Activated effector memory CD4-positive, alpha-beta T cell treated with Interleukin-2 at 50 U/mL for 16 hours (primary cell): ENCODE measurements around the gene MBTD1.

Experiments used
- DNase-seq: peaks from one replicate; pipeline ENCODE4 v3.0.0-alpha.2; 2020

Gene MBTD1

DNA sequence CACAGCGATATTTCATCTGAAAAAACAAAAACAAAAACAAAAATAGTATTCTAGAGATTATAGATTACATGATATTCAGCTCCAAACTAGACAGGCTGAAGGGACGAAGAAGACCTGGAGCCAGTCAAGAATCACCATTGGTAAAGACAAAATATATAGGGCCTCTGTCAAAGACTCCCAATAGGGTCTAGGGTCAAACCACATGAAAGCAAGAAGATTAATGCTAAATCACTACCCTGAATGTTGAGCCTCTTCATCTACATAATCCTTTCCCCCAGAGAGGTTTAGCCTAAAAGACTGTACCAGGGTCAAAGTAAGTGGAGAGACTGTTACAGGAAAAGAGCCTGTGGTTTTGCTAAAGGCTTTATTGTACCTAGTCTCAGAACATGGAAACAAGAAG lies 117.3 kb downstream of the MBTD1 start:
- no peak for DNase-seq

DNA sequence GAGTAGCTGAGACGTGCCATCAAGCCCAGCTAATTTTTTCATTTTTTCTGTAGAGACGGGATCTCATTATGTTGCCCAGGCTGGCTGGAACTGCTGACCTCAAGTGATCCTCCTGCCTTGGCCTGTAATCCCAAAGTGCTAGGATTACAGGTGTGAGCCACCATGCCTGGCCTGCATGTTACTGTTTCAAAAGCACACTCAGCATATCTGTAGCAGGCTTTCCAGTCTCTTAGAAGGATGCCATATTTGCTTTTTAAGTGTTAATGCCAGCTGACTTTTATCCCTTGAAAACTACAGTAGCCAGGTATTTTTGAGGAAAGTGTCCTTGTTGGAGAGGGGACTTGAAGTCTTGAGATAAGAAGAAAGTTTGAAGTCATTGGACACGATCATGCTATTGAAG lies 123.9 kb downstream of the MBTD1 start:
- no peak for DNase-seq

DNA sequence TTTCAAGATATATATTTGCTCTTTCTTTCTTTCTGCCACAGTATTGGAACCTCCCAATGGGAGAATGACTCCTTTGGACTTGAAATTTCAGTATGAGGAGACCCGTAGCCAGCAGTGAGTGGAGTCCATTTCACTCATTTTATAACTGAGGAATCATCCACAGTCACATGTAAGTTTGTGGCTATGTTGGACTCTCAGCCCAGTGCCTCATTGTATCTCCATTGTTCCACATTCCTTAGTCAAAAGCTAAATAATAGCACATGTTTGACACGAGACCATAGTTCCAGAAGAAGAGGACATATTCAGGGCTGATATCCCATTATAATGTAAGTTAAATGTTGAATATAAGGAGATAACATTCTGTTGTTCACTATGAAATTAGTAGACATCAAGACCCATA lies 126.5 kb downstream of the MBTD1 start:
- no peak for DNase-seq

GRCh38 chr17:51132964-51133319 lies 126.9 kb downstream of the MBTD1 start:
- no peak for DNase-seq

- DNase-seq: no peak
These were observed 131.8 kb downstream of the MBTD1 start for GRCh38 chr17:51128076-51128475.
